Measurements from ENCODE around the gene STARD9. TPM values are rescaled to one million over a fixed set of nuclear protein-coding genes. Genes with fewer than 3 reads are reported as not detected.

Gene STARD9
- total and polyA plus RNA-seq, 4 experiments from 2014 or later = 0.49 to 6.1 (median 4.5) TPM; not detected in 1

- Histone ChIP-seq H3K9me3 (ENCODE audit: control insufficient read depth in 1 of 2, low read length in 2 of 2) (no peaks in the 10 kb centered on the region), H3K27ac (ENCODE audit: low read depth, low read length) (no peak overlapping the region), H3K4me1 (ENCODE audit: insufficient read depth, low read length) (no peaks in the 10 kb centered on the region), H3K4me3 (ENCODE audit: low read length in 2 of 2) (no peak overlapping the region), H3K36me3 (ENCODE audit: insufficient read depth, low read length) (no peaks in the 10 kb centered on the region), H3K27me3 (ENCODE audit: insufficient read depth, low read length) (no peaks in the 10 kb centered on the region)
- Mint-ChIP-seq H3K27ac (no peak overlapping the region), H3K36me3 (peaks cover 5 to 11% of the 10 kb centered on the region in 2 donors), H3K4me1 (peaks cover 0 to 3% (median 0%) of the 10 kb centered on the region in 4 donors), H3K27me3 (no peaks in the 10 kb centered on the region), H3K4me3 (no peak overlapping the region), H3K9me3 (no peaks in the 10 kb centered on the region)
- POLR2A ChIA-PET (ENCODE audit: partially characterized antibody) = no interaction called here
- intact Hi-C loops (cut with micrococcal nuclease) = no loop called here
- CTCF ChIA-PET (ENCODE audit: partially characterized antibody) = no interaction called here
- DNase-seq = no peak
Measured at GRCh38 chr15:42687740-42688139, 112.3 kb downstream of the STARD9 start.

- Histone ChIP-seq H3K4me1 (ENCODE audit: insufficient read depth, low read length) (no peaks in the 10 kb centered on the region), H3K27ac (ENCODE audit: low read depth, low read length) (no peak overlapping the region), H3K36me3 (ENCODE audit: insufficient read depth, low read length) (no peaks in the 10 kb centered on the region), H3K27me3 (ENCODE audit: insufficient read depth, low read length) (no peaks in the 10 kb centered on the region), H3K9me3 (ENCODE audit: control insufficient read depth in 1 of 2, low read length in 2 of 2) (no peaks in the 10 kb centered on the region), H3K4me3 (ENCODE audit: low read length in 2 of 2) (no peak overlapping the region)
- ChIA-PET CTCF (ENCODE audit: partially characterized antibody) (no interaction called here), POLR2A (ENCODE audit: partially characterized antibody) (no interaction called here)
- DNase-seq = no peak
- no peak overlapping the region for H3K27ac Mint-ChIP-seq
- H3K9me3 Mint-ChIP-seq = no peaks in the 10 kb centered on the region
- peaks cover 4 to 7% of the 10 kb centered on the region in 2 donors for H3K36me3 Mint-ChIP-seq
- H3K4me1 Mint-ChIP-seq = peaks cover 0 to 3% (median 0%) of the 10 kb centered on the region in 4 donors
- no peak overlapping the region for H3K4me3 Mint-ChIP-seq
- H3K27me3 Mint-ChIP-seq = no peaks in the 10 kb centered on the region
- intact Hi-C loops (cut with micrococcal nuclease) = no loop called here
Measured at GRCh38 chr15:42688301-42688700, 112.9 kb downstream of the STARD9 start.

- Mint-ChIP-seq H3K27me3 (no peaks in the 10 kb centered on the region), H3K36me3 (no peaks in the 10 kb centered on the region), H3K9me3 (no peaks in the 10 kb centered on the region), H3K4me1 (peaks cover 0 to 3% (median 0%) of the 10 kb centered on the region in 4 donors), H3K27ac (peak overlapping the region in 2 of 7 donors; percentile 76 to 86), H3K4me3 (no peak overlapping the region)
- Histone ChIP-seq H3K36me3 (ENCODE audit: insufficient read depth, low read length) (no peaks in the 10 kb centered on the region), H3K4me3 (ENCODE audit: low read length in 2 of 2) (no peak overlapping the region), H3K9me3 (ENCODE audit: control insufficient read depth in 1 of 2, low read length in 2 of 2) (no peaks in the 10 kb centered on the region), H3K27me3 (ENCODE audit: insufficient read depth, low read length) (no peaks in the 10 kb centered on the region), H3K27ac (ENCODE audit: low read depth, low read length) (no peak overlapping the region), H3K4me1 (ENCODE audit: insufficient read depth, low read length) (no peaks in the 10 kb centered on the region)
- ChIA-PET POLR2A (ENCODE audit: partially characterized antibody) (no interaction called here), CTCF (ENCODE audit: partially characterized antibody) (no interaction called here)
- intact Hi-C loops (cut with micrococcal nuclease) = no loop called here
- DNase-seq = no peak
Measured at GRCh38 chr15:42691308-42691707, 115.9 kb downstream of the STARD9 start.

- no peak for DNase-seq
- Mint-ChIP-seq H3K9me3 (no peaks in the 10 kb centered on the region), H3K4me3 (no peak overlapping the region), H3K36me3 (no peaks in the 10 kb centered on the region), H3K27me3 (no peaks in the 10 kb centered on the region), H3K4me1 (peaks cover 0 to 3% (median 0%) of the 10 kb centered on the region in 4 donors), H3K27ac (peak overlapping the region in 1 of 7 donors; percentile 18)
- Histone ChIP-seq H3K4me3 (ENCODE audit: low read length in 2 of 2) (no peak overlapping the region), H3K27ac (ENCODE audit: low read depth, low read length) (no peak overlapping the region), H3K36me3 (ENCODE audit: insufficient read depth, low read length) (no peaks in the 10 kb centered on the region), H3K4me1 (ENCODE audit: insufficient read depth, low read length) (no peaks in the 10 kb centered on the region), H3K27me3 (ENCODE audit: insufficient read depth, low read length) (no peaks in the 10 kb centered on the region), H3K9me3 (ENCODE audit: control insufficient read depth in 1 of 2, low read length in 2 of 2) (no peaks in the 10 kb centered on the region)
- intact Hi-C loops (cut with micrococcal nuclease) = no loop called here
- POLR2A ChIA-PET (ENCODE audit: partially characterized antibody) = no interaction called here
- CTCF ChIA-PET (ENCODE audit: partially characterized antibody) = no interaction called here
Measured at GRCh38 chr15:42691770-42692169, 116.4 kb downstream of the STARD9 start.

- Mint-ChIP-seq H3K9me3 (no peaks in the 10 kb centered on the region), H3K27me3 (no peaks in the 10 kb centered on the region), H3K27ac (peak overlapping the region in 1 of 7 donors; percentile 48), H3K4me3 (no peak overlapping the region), H3K4me1 (peaks cover 0 to 3% (median 0%) of the 10 kb centered on the region in 4 donors), H3K36me3 (no peaks in the 10 kb centered on the region)
- no peak overlapping the region for H3K27ac ChIP-seq (ENCODE audit: low read depth, low read length)
- POLR2A ChIA-PET (ENCODE audit: partially characterized antibody) = no interaction called here
- H3K4me3 ChIP-seq (ENCODE audit: low read length in 2 of 2) = no peak overlapping the region
- intact Hi-C loops (cut with micrococcal nuclease) = no loop called here
- CTCF ChIA-PET (ENCODE audit: partially characterized antibody) = no interaction called here
- no peaks in the 10 kb centered on the region for H3K36me3 ChIP-seq (ENCODE audit: insufficient read depth, low read length)
- no peaks in the 10 kb centered on the region for H3K4me1 ChIP-seq (ENCODE audit: insufficient read depth, low read length)
- no peaks in the 10 kb centered on the region for H3K27me3 ChIP-seq (ENCODE audit: insufficient read depth, low read length)
- DNase-seq = no peak
- no peaks in the 10 kb centered on the region for H3K9me3 ChIP-seq (ENCODE audit: control insufficient read depth in 1 of 2, low read length in 2 of 2)
Measured at GRCh38 chr15:42692536-42692935, 117.1 kb downstream of the STARD9 start.

GRCh38 chr15:42692997-42693396, 117.6 kb downstream of the STARD9 start:
- no peak overlapping the region for H3K27ac Mint-ChIP-seq
- H3K9me3 ChIP-seq (ENCODE audit: control insufficient read depth in 1 of 2, low read length in 2 of 2) = no peaks in the 10 kb centered on the region

GRCh38 chr15:42693496-42693895, 118.1 kb downstream of the STARD9 start:
- H3K9me3 Mint-ChIP-seq = no peaks in the 10 kb centered on the region
- Histone ChIP-seq H3K27me3 (ENCODE audit: insufficient read depth, low read length) (no peaks in the 10 kb centered on the region), H3K4me3 (ENCODE audit: low read length in 2 of 2) (no peak overlapping the region), H3K36me3 (ENCODE audit: insufficient read depth, low read length) (no peaks in the 10 kb centered on the region), H3K4me1 (ENCODE audit: insufficient read depth, low read length) (no peaks in the 10 kb centered on the region), H3K9me3 (ENCODE audit: control insufficient read depth in 1 of 2, low read length in 2 of 2) (no peaks in the 10 kb centered on the region), H3K27ac (ENCODE audit: low read depth, low read length) (no peak overlapping the region)
- H3K27me3 Mint-ChIP-seq = no peaks in the 10 kb centered on the region
- no peaks in the 10 kb centered on the region for H3K36me3 Mint-ChIP-seq
- H3K27ac Mint-ChIP-seq = no peak overlapping the region
- no peak overlapping the region for H3K4me3 Mint-ChIP-seq
- H3K4me1 Mint-ChIP-seq = peaks cover 0 to 3% (median 0%) of the 10 kb centered on the region in 4 donors
- ChIA-PET POLR2A (ENCODE audit: partially characterized antibody) (no interaction called here), CTCF (ENCODE audit: partially characterized antibody) (interaction anchor here (1.4 kb wide), 1 partner anchor 233 kb away, joined by 3 read pairs; no protein-coding TSS in a partner anchor)
- intact Hi-C loops (cut with micrococcal nuclease) = no loop called here
- DNase-seq = no peak

More at GRCh38 chr15:42692997-42693396, 117.6 kb downstream of the STARD9 start:
- DNase-seq = no peak
- intact Hi-C loops (cut with micrococcal nuclease) = no loop called here
- Mint-ChIP-seq H3K4me1 (peaks cover 0 to 3% (median 0%) of the 10 kb centered on the region in 4 donors), H3K36me3 (no peaks in the 10 kb centered on the region), H3K4me3 (no peak overlapping the region), H3K9me3 (no peaks in the 10 kb centered on the region), H3K27me3 (no peaks in the 10 kb centered on the region)
- no peak overlapping the region for H3K27ac ChIP-seq (ENCODE audit: low read depth, low read length)
- CTCF ChIA-PET (ENCODE audit: partially characterized antibody) = no interaction called here
- H3K4me3 ChIP-seq (ENCODE audit: low read length in 2 of 2) = no peak overlapping the region
- no peaks in the 10 kb centered on the region for H3K27me3 ChIP-seq (ENCODE audit: insufficient read depth, low read length)
- no peaks in the 10 kb centered on the region for H3K36me3 ChIP-seq (ENCODE audit: insufficient read depth, low read length)
- POLR2A ChIA-PET (ENCODE audit: partially characterized antibody) = no interaction called here
- no peaks in the 10 kb centered on the region for H3K4me1 ChIP-seq (ENCODE audit: insufficient read depth, low read length)

GRCh38 chr15:42693942-42694341, 118.5 kb downstream of the STARD9 start:
- Mint-ChIP-seq H3K27me3 (no peaks in the 10 kb centered on the region), H3K9me3 (no peaks in the 10 kb centered on the region), H3K36me3 (no peaks in the 10 kb centered on the region), H3K4me1 (peaks cover 0 to 3% (median 0%) of the 10 kb centered on the region in 4 donors), H3K27ac (no peak overlapping the region), H3K4me3 (no peak overlapping the region)
- Histone ChIP-seq H3K27ac (ENCODE audit: low read depth, low read length) (no peak overlapping the region), H3K27me3 (ENCODE audit: insufficient read depth, low read length) (no peaks in the 10 kb centered on the region), H3K4me3 (ENCODE audit: low read length in 2 of 2) (no peak overlapping the region), H3K4me1 (ENCODE audit: insufficient read depth, low read length) (no peaks in the 10 kb centered on the region), H3K9me3 (ENCODE audit: control insufficient read depth in 1 of 2, low read length in 2 of 2) (no peaks in the 10 kb centered on the region), H3K36me3 (ENCODE audit: insufficient read depth, low read length) (no peaks in the 10 kb centered on the region)
- ChIA-PET CTCF (ENCODE audit: partially characterized antibody) (interaction anchor here (1.4 kb wide), 1 partner anchor 233 kb away, joined by 3 read pairs; no protein-coding TSS in a partner anchor), POLR2A (ENCODE audit: partially characterized antibody) (no interaction called here)
- intact Hi-C loops (cut with micrococcal nuclease) = no loop called here
- no peak for DNase-seq

Data from CD4-positive, alpha-beta memory T cell (primary cell).